CD4-positive, CD25-positive, alpha-beta regulatory T cell (primary cell): Measurements from ENCODE around the gene PYROXD2. TPM values are rescaled to one million over a fixed set of nuclear protein-coding genes. Genes with fewer than 3 reads are reported as not detected.
"Not testable (repeated sequence)": the region's sequence is repeated elsewhere in the genome, so short reads cannot be mapped to it uniquely, and the experiment has no call there.

Experiments
- ATAC-seq, 2 donors: fragments of 150-1000 bp; cut with Tn5 transposase; one replicate each; pipeline ENCODE4 v1.10.0; 2021; ENCODE audit warnings: low read depth in 2 of 2, moderate number of reproducible peaks in 2 of 2, moderate library complexity in 1 of 2
- DNase-seq, 3 donors: peaks; one replicate each; pipeline versions ENCODE4 v3.0.0 to v3.0.0-alpha.2; 2012 to 2022; ENCODE audit warnings: mixed read lengths in 1 of 3
- H3K27ac ChIP-seq: one replicate; pipeline ENCODE4 v1.7.0; 2013; ENCODE audit warnings: mild to moderate bottlenecking, low read length; ENCODE audit not compliant: insufficient read depth, poor library complexity, severe bottlenecking
- H3K27me3 ChIP-seq: one replicate; pipeline ENCODE4 v1.7.0; 2013; ENCODE audit warnings: low read length; ENCODE audit not compliant: control insufficient read depth, insufficient read depth
- H3K36me3 ChIP-seq: one replicate; pipeline ENCODE4 v1.7.0; 2013; ENCODE audit warnings: mild to moderate bottlenecking, low read length, moderate library complexity; ENCODE audit not compliant: control insufficient read depth, insufficient read depth
- H3K4me1 ChIP-seq: 2 replicates; pipeline ENCODE4 v1.7.0; 2013; ENCODE audit warnings: mild to moderate bottlenecking, low read length; ENCODE audit not compliant: insufficient read depth, control insufficient read depth, poor library complexity, severe bottlenecking
- H3K4me3 ChIP-seq: one replicate; pipeline ENCODE4 v1.7.0; 2013; ENCODE audit warnings: low read depth, mild to moderate bottlenecking, low read length, moderate library complexity
- H3K9me3 ChIP-seq, 2 experiments: 1 replicate in 1 of 2; 2 replicates in 1 of 2; pipeline ENCODE4 v1.7.0; 2013; ENCODE audit warnings: low read length in 2 of 2, mild to moderate bottlenecking in 1 of 2, moderate library complexity in 1 of 2; ENCODE audit not compliant: control insufficient read depth in 2 of 2
- H3K27ac Mint-ChIP-seq, 3 donors: one replicate each; pipeline ENCODE4 v1.8.0; 2020 to 2022; ENCODE audit warnings: mild to moderate bottlenecking in 3 of 3, mixed read lengths in 3 of 3, moderate library complexity in 2 of 3
- H3K27me3 Mint-ChIP-seq: one replicate; pipeline ENCODE4 v1.8.0; 2022; ENCODE audit warnings: mild to moderate bottlenecking, mixed read lengths
- H3K36me3 Mint-ChIP-seq: one replicate; pipeline ENCODE4 v1.8.0; 2020; ENCODE audit warnings: mixed read lengths
- H3K4me1 Mint-ChIP-seq, 4 donors: one replicate each; pipeline ENCODE4 v1.8.0; 2020 to 2022; ENCODE audit warnings: mixed read lengths in 4 of 4, mild to moderate bottlenecking in 1 of 4
- H3K4me3 Mint-ChIP-seq, 4 donors: one replicate each; pipeline ENCODE4 v1.8.0; 2020 to 2022; ENCODE audit warnings: mild to moderate bottlenecking in 4 of 4, mixed read lengths in 4 of 4, moderate library complexity in 3 of 4
- H3K9me3 Mint-ChIP-seq, 7 donors: one replicate each; pipeline ENCODE4 v1.8.0; 2020 to 2022; ENCODE audit warnings: mixed read lengths in 7 of 7, mild to moderate bottlenecking in 3 of 7, moderate library complexity in 2 of 7
- polyA plus RNA-seq, 4 donors: library from polyadenylated mRNA; unstranded; fragments of 300-500 nt; fragmentation: Illumina TruSeq; gene quantifications; one replicate each; pipeline ENCODE4 v1.2.3, GENCODE V29; 2021
- total RNA-seq: library from RNA; stranded (reverse); gene quantifications from one replicate; pipeline ENCODE4 v1.2.3, GENCODE V29; 2022

The PYROXD2 gene
- total and polyA plus RNA-seq, 5 donors from 2014 or later: 0.34 to 17.8 (median 1.7) TPM

DNA sequence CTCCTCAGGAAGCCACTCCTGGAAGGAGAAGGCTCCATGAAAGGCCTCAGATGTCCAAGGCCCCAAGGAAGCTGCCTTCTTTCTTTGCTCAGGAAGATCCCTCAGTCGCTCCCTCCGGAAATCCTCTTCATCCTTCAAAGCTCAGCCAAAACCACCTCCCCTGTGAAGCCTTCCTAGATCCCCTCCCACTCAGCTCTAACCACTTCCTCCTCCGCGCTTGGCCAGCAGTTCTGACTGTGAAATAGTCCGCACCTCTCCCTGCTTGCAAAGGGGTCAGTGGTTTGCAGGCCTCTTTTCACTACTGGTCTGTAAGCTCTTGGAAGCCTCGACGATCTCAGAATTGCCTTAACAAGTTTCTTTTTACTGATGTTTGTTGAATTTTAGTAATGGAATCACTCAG, 23.9 kb downstream of the PYROXD2 start:
- Histone ChIP-seq H3K27me3 (no peaks in the 10 kb centered on the region), H3K4me1 (peaks cover 16% of the 10 kb centered on the region), H3K27ac (no peak overlapping the region), H3K4me3 (peak overlapping the region; percentile 50), H3K9me3 (no peaks in the 10 kb centered on the region), H3K36me3 (no peaks in the 10 kb centered on the region)
- Mint-ChIP-seq H3K27me3 (peaks cover 4% of the 10 kb centered on the region), H3K36me3 (peaks cover 48% of the 10 kb centered on the region), H3K4me1 (peaks cover 0 to 31% (median 10%) of the 10 kb centered on the region in 4 donors), H3K9me3 (no peaks in the 10 kb centered on the region), H3K4me3 (peak overlapping the region in 2 of 4 donors; percentile 39 to 51), H3K27ac (peak overlapping the region; percentile 50 to 77 (median 76))
- DNase-seq: peak in 1 of 3 donors; percentile 39
- no peak for ATAC-seq

GRCh38 chr10:98390406-98390805, 24.6 kb downstream of the PYROXD2 start:
- Mint-ChIP-seq H3K9me3 (no peaks in the 10 kb centered on the region), H3K27ac (no peak overlapping the region), H3K4me3 (no peak overlapping the region), H3K27me3 (peaks cover 4% of the 10 kb centered on the region), H3K36me3 (peaks cover 49% of the 10 kb centered on the region), H3K4me1 (peaks cover 0 to 31% (median 10%) of the 10 kb centered on the region in 4 donors)
- no peak overlapping the region for H3K4me3 ChIP-seq
- DNase-seq (no peak), ATAC-seq (no peak)
- no peaks in the 10 kb centered on the region for H3K36me3 ChIP-seq
- no peak overlapping the region for H3K27ac ChIP-seq
- no peaks in the 10 kb centered on the region for H3K27me3 ChIP-seq
- no peaks in the 10 kb centered on the region for H3K9me3 ChIP-seq
- peaks cover 16% of the 10 kb centered on the region for H3K4me1 ChIP-seq

DNA sequence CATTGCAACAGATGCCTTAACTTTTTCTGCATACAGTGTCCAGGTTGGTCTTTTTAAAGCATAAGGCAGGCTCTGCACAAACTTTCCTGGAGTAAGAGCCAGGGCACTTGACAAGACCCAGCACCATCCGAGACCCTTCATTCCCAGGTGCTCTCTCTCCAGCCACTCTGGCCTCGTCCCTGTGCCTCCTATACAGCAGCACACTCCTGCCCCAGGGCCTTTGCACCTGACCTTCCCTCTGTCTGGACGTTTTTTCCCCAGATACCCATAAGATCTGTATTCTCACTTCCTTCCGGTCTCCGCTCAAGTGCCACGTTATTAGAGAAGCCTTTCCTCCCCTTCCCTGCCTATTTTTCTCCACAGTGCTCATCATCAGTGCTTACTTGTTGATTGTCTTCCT, 25.6 kb downstream of the PYROXD2 start:
- H3K9me3 Mint-ChIP-seq: no peaks in the 10 kb centered on the region
- ATAC-seq (no peak), DNase-seq (no peak)
- peaks cover 0 to 31% (median 10%) of the 10 kb centered on the region in 4 donors for H3K4me1 Mint-ChIP-seq
- no peaks in the 10 kb centered on the region for H3K36me3 ChIP-seq
- H3K4me3 ChIP-seq: no peak overlapping the region
- H3K9me3 ChIP-seq: no peaks in the 10 kb centered on the region
- no peak overlapping the region for H3K4me3 Mint-ChIP-seq
- no peak overlapping the region for H3K27ac Mint-ChIP-seq
- H3K27me3 Mint-ChIP-seq: peaks cover 4% of the 10 kb centered on the region
- H3K4me1 ChIP-seq: peaks cover 16% of the 10 kb centered on the region
- no peaks in the 10 kb centered on the region for H3K27me3 ChIP-seq
- no peak overlapping the region for H3K27ac ChIP-seq
- H3K36me3 Mint-ChIP-seq: peaks cover 46% of the 10 kb centered on the region

DNA sequence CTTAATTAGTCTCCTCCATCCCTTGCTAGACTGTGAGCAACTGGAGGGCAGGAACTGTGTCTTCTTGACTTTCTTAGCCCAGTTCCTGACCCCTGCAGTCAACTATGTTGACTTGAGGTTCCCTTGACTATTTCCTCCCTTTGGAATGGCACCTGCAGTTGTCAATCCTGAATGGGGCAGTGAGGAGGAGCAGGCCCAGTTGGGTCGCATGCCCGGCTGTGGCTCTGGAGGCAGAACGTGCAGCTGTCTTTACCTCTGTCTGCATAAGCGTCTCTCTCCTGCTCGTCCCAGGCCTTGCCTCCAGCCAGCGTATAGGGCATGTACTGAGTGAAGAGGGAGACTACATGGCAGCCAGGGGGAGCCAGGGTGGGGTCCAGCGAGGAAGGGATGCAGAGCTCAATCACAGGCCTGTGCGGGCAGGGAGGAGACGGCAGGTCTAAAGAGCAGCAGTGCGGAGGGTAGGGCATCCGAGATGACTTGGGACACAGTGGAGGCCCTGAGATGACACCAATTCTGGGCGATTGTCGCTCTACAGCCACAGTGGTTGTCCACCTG, 26.8 kb downstream of the PYROXD2 start:
- peak overlapping the region in 1 of 3 donors; percentile 59 for H3K27ac Mint-ChIP-seq
- no peak for ATAC-seq
- peaks cover 4% of the 10 kb centered on the region for H3K27me3 Mint-ChIP-seq

DNA sequence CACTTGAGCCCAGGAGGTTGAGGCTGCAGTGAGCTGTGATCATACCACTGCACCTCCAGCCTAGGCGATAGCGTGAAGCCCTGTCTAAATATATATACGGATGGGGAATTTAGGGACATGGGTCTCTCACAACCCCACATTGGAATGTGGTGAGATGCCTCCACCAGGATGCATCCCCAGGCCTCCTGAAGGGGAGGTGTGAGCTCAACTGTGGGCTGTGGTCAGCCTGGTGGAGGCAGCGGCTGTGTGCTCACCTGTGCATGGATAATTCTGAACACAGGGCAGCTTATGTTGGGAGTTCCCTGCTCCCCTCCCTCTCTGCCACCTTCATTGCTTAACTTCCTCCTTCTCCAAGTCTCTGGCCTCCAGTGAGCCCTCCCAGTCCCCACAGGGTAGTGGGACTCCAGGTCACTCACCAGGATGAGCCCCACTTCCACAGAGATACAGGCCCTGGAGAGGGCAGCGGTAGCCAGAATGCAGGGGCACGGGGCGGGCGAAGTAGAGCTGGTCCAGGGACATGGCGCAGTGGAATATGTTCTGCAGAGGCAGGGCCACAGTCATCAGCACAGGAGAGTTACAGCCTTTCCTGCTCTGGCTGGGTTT, 30.4 kb downstream of the PYROXD2 start:
- Histone ChIP-seq H3K9me3 (no peaks in the 10 kb centered on the region), H3K36me3 (no peaks in the 10 kb centered on the region), H3K27me3 (no peaks in the 10 kb centered on the region), H3K4me3 (no peak overlapping the region), H3K27ac (no peak overlapping the region), H3K4me1 (no peaks in the 10 kb centered on the region)
- Mint-ChIP-seq H3K27me3 (no peaks in the 10 kb centered on the region), H3K9me3 (no peaks in the 10 kb centered on the region), H3K4me3 (no peak overlapping the region), H3K36me3 (peaks cover 40% of the 10 kb centered on the region), H3K4me1 (peaks cover 0 to 4% (median under 1%) of the 10 kb centered on the region in 4 donors), H3K27ac (no peak overlapping the region)
- DNase-seq: no peak
- ATAC-seq: no peak

More for the DNA sequence above, 26.8 kb downstream of the PYROXD2 start:
- peaks cover 38% of the 10 kb centered on the region for H3K36me3 Mint-ChIP-seq
- peaks cover 0 to 27% (median 10%) of the 10 kb centered on the region in 4 donors for H3K4me1 Mint-ChIP-seq
- DNase-seq: no peak
- H3K4me1 ChIP-seq: peaks cover 16% of the 10 kb centered on the region
- H3K27me3 ChIP-seq: no peaks in the 10 kb centered on the region
- H3K9me3 ChIP-seq: no peaks in the 10 kb centered on the region
- no peaks in the 10 kb centered on the region for H3K36me3 ChIP-seq
- H3K4me3 Mint-ChIP-seq: no peak overlapping the region
- no peaks in the 10 kb centered on the region for H3K9me3 Mint-ChIP-seq
- H3K27ac ChIP-seq: no peak overlapping the region
- no peak overlapping the region for H3K4me3 ChIP-seq

GRCh38 chr10:98383869-98384268, 31.1 kb downstream of the PYROXD2 start:
- no peak for DNase-seq
- Histone ChIP-seq H3K27me3 (no peaks in the 10 kb centered on the region), H3K27ac (no peak overlapping the region), H3K4me3 (no peak overlapping the region), H3K4me1 (no peaks in the 10 kb centered on the region), H3K36me3 (no peaks in the 10 kb centered on the region), H3K9me3 (no peaks in the 10 kb centered on the region)
- H3K4me1 Mint-ChIP-seq: peaks cover 0 to under 1% (median 0%) of the 10 kb centered on the region in 4 donors
- peaks cover 40% of the 10 kb centered on the region for H3K36me3 Mint-ChIP-seq
- no peaks in the 10 kb centered on the region for H3K9me3 Mint-ChIP-seq
- no peak for ATAC-seq
- H3K27ac Mint-ChIP-seq: no peak overlapping the region
- no peaks in the 10 kb centered on the region for H3K27me3 Mint-ChIP-seq
- no peak overlapping the region for H3K4me3 Mint-ChIP-seq

DNA sequence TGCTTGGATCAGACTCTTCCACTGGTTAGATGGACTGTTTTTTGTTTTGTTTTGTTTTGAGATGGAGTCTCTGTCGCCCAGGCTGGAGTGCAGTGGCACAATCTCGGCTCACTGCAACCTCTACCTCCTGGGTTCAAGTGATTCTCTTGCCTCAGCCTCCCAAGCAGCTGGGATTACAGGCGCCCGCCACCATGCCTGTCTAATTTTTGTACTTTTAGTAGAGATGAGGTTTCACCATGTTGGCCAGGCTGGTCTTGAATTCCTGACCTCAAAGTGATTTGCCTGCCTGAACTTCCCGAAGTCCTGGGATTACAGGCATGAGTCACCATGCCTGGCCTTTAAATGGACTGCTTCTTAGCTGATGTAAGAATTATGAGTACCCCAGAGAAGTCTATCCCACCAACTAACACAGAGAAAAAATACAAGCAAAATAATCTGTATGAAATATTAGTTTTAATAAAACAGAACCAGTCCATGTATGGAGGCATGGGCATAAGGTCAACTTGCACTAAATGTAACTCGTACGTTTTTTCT, 31.8 kb downstream of the PYROXD2 start:
- not testable (repeated sequence) for H3K27ac Mint-ChIP-seq, H3K27me3 Mint-ChIP-seq, H3K36me3 ChIP-seq, H3K9me3 ChIP-seq, H3K27me3 ChIP-seq, ATAC-seq, H3K9me3 Mint-ChIP-seq, H3K4me3 ChIP-seq, H3K4me1 ChIP-seq, H3K27ac ChIP-seq, H3K4me1 Mint-ChIP-seq, DNase-seq, H3K4me3 Mint-ChIP-seq
- peaks cover 40% of the 10 kb centered on the region for H3K36me3 Mint-ChIP-seq

DNA sequence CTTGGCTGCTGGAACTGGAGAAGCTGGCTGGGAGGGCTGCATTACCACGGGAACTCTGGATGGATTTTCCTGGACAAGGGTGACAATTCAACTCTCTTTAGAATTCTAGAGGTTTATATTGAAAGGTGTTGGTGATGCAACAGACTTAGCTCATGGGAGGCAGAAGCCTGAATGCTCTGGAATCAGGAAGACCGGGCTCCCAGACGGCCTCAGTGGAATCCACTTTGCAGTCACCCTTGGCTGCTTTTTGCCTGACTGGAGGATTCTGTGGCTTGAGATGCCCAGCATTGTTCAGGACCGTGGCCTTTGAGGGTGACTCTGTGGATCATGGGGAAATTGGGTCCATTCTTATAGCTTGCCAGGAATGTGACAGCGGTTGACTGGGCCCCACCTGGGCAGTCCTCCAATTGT, 32.3 kb downstream of the PYROXD2 start:
- Histone ChIP-seq H3K27ac (no peak overlapping the region), H3K4me1 (no peaks in the 10 kb centered on the region), H3K27me3 (no peaks in the 10 kb centered on the region), H3K4me3 (no peak overlapping the region), H3K36me3 (no peaks in the 10 kb centered on the region), H3K9me3 (no peaks in the 10 kb centered on the region)
- ATAC-seq (no peak), DNase-seq (no peak)
- H3K4me1 Mint-ChIP-seq: no peaks in the 10 kb centered on the region
- H3K4me3 Mint-ChIP-seq: no peak overlapping the region
- peaks cover 39% of the 10 kb centered on the region for H3K36me3 Mint-ChIP-seq
- peaks cover 0 to 2% (median 0%) of the 10 kb centered on the region in 7 donors for H3K9me3 Mint-ChIP-seq
- no peak overlapping the region for H3K27ac Mint-ChIP-seq
- no peaks in the 10 kb centered on the region for H3K27me3 Mint-ChIP-seq
